Neural cell (in vitro differentiated cells): ENCODE measurements around the gene TMEM167B. TPM values are rescaled to one million over a fixed set of nuclear protein-coding genes. Genes with fewer than 3 reads are reported as not detected.

Experiments
- H2AFZ ChIP-seq: fragments of 200-600, 300-800 bp; sonication (generic), shearing (Covaris generic); 2 replicates; pipeline ENCODE4 v1.6.0; 2014; ENCODE audit warnings: low read depth, mild to moderate bottlenecking, antibody characterized with exemption, low read length, moderate library complexity
- H3F3A ChIP-seq: fragments of 200-600 bp; shearing (Covaris generic); 2 replicates; pipeline ENCODE4 v1.6.1; 2016; ENCODE audit warnings: mild to moderate bottlenecking, moderate library complexity, mixed read lengths, antibody characterized with exemption, low read length; ENCODE audit not compliant: insufficient read depth, poor library complexity, severe bottlenecking
- H3K27ac ChIP-seq: fragments of 200-600, 300-800 bp; sonication (generic), shearing (Covaris generic); 2 replicates; pipeline ENCODE4 v1.5.1; 2014; ENCODE audit warnings: mild to moderate bottlenecking, low read length, moderate library complexity
- H3K27me3 ChIP-seq: fragments of 300-800, 200-600 bp; sonication (generic), shearing (Covaris generic); 2 replicates; pipeline ENCODE4 v1.6.0; 2014; ENCODE audit warnings: mild to moderate bottlenecking, low read depth, low read length, moderate library complexity; ENCODE audit not compliant: insufficient read depth
- H3K36me3 ChIP-seq: fragments of 300-800, 200-600 bp; sonication (generic), shearing (Covaris generic); 2 replicates; pipeline ENCODE4 v1.5.1; 2014; ENCODE audit warnings: mild to moderate bottlenecking, antibody characterized with exemption, low read length, moderate library complexity; ENCODE audit not compliant: insufficient read depth
- H3K4me2 ChIP-seq: fragments of 300-800, 200-600 bp; sonication (generic), shearing (Covaris generic); 2 replicates; pipeline ENCODE4 v1.6.0; 2014; ENCODE audit warnings: mild to moderate bottlenecking, low read length
- H3K4me3 ChIP-seq: fragments of 300-800, 200-600 bp; sonication (generic), shearing (Covaris generic); 2 replicates; pipeline ENCODE4 v1.5.1; 2014; ENCODE audit warnings: mild to moderate bottlenecking, low read length, moderate library complexity
- H3K79me2 ChIP-seq: fragments of 200-600 bp; shearing (Covaris generic); replicated peaks from 2 replicates; pipeline ENCODE4 v1.6.0; 2014; ENCODE audit warnings: mild to moderate bottlenecking, low read length, moderate library complexity; ENCODE audit not compliant: insufficient read depth
- H3K9ac ChIP-seq: fragments of 300-800, 200-600 bp; sonication (generic), shearing (Covaris generic); 2 replicates; pipeline ENCODE4 v1.6.1; 2016; ENCODE audit warnings: mild to moderate bottlenecking, low read length, mixed read lengths
- H3K9me2 ChIP-seq: fragments of 200-600 bp; shearing (Covaris generic); 2 replicates; pipeline ENCODE4 v1.6.1; 2016; ENCODE audit warnings: mild to moderate bottlenecking, low read length, mixed read lengths; ENCODE audit not compliant: insufficient read depth
- H3K9me3 ChIP-seq: fragments of 200-600, 300-800 bp; sonication (generic), shearing (Covaris generic); 2 replicates; pipeline ENCODE4 v1.6.1; 2016; ENCODE audit warnings: mild to moderate bottlenecking, mixed run types, low read length, moderate library complexity, mixed read lengths
- H4K20me1 ChIP-seq: fragments of 200-600 bp; shearing (Covaris generic); 2 replicates; pipeline ENCODE4 v1.6.1; 2016; ENCODE audit warnings: mild to moderate bottlenecking, mixed run types; ENCODE audit not compliant: insufficient read depth
- EP300 ChIP-seq: fragments of 450-650 bp; conservative IDR thresholded peaks from 2 replicates; pipeline ENCODE4 v1.6.1; 2014; ENCODE audit warnings: antibody characterized with exemption, mild to moderate bottlenecking, moderate library complexity; ENCODE audit not compliant: poor library complexity, severe bottlenecking
- EZH2 ChIP-seq: fragments of 200-600, 300-800 bp; shearing (Covaris generic), sonication (generic); IDR thresholded peaks from 2 replicates; pipeline ENCODE4 v1.6.1; 2014; ENCODE audit warnings: antibody characterized with exemption, low read length, borderline replicate concordance, mild to moderate bottlenecking; ENCODE audit not compliant: insufficient read depth, poor library complexity, severe bottlenecking
- MXI1 ChIP-seq: fragments of 450-650 bp; conservative IDR thresholded peaks from 2 replicates; pipeline ENCODE4 v1.6.1; 2014; ENCODE audit warnings: antibody characterized with exemption, mild to moderate bottlenecking; ENCODE audit not compliant: poor library complexity, severe bottlenecking
- POLR2AphosphoS5 ChIP-seq: IDR thresholded peaks from 2 replicates; pipeline ENCODE4 v1.6.1; 2012
- RAD21 ChIP-seq: fragments of 450-650 bp; conservative IDR thresholded peaks from 2 replicates; pipeline ENCODE4 v1.6.1; 2014; ENCODE audit warnings: antibody characterized with exemption, mild to moderate bottlenecking, moderate library complexity
- REST ChIP-seq: IDR thresholded peaks from 2 replicates; pipeline ENCODE4 v1.6.1; 2012; ENCODE audit warnings: borderline replicate concordance
- SMC3 ChIP-seq: fragments of 450-650 bp; conservative IDR thresholded peaks from 2 replicates; pipeline ENCODE4 v1.6.1; 2014; ENCODE audit warnings: antibody characterized with exemption, mild to moderate bottlenecking, moderate library complexity; ENCODE audit not compliant: poor library complexity
- TAF1 ChIP-seq: IDR thresholded peaks from 2 replicates; pipeline ENCODE4 v1.6.1; 2012; ENCODE audit warnings: low read depth
- polyA plus RNA-seq: library from polyadenylated mRNA; depleted of rRNA; stranded (reverse); fragments of >200 nt; gene quantifications from 2 replicates; pipeline ENCODE4 v1.2.3, GENCODE V29; 2014
- TF ChIP-seq, protein P1 (sequence below): fragments of 450-650 bp; IDR thresholded peaks from 2 replicates; pipeline ENCODE4 v1.5.1; 2014; ENCODE audit warnings: antibody characterized with exemption, mild to moderate bottlenecking, moderate library complexity; ENCODE audit not compliant: poor library complexity, severe bottlenecking

TMEM167B gene
- polyA plus RNA-seq, 1 donor from 2014 or later: 53.9 TPM

- H3K27me3 ChIP-seq: no peaks in the 10 kb centered on the region
- no peak overlapping the region for H3K4me2 ChIP-seq
- no peak overlapping the region for H3K27ac ChIP-seq
- H3K9me3 ChIP-seq: no peaks in the 10 kb centered on the region
- H2AFZ ChIP-seq: no peak overlapping the region
- no peaks in the 10 kb centered on the region for H3K36me3 ChIP-seq
- H3K79me2 ChIP-seq: no peaks in the 10 kb centered on the region
- no peak overlapping the region for H3K9ac ChIP-seq
- no peaks in the 10 kb centered on the region for H3F3A ChIP-seq
- TF ChIP-seq POLR2AphosphoS5: no peak
- TF ChIP-seq TAF1: no peak
- TF ChIP-seq, protein P1, sequence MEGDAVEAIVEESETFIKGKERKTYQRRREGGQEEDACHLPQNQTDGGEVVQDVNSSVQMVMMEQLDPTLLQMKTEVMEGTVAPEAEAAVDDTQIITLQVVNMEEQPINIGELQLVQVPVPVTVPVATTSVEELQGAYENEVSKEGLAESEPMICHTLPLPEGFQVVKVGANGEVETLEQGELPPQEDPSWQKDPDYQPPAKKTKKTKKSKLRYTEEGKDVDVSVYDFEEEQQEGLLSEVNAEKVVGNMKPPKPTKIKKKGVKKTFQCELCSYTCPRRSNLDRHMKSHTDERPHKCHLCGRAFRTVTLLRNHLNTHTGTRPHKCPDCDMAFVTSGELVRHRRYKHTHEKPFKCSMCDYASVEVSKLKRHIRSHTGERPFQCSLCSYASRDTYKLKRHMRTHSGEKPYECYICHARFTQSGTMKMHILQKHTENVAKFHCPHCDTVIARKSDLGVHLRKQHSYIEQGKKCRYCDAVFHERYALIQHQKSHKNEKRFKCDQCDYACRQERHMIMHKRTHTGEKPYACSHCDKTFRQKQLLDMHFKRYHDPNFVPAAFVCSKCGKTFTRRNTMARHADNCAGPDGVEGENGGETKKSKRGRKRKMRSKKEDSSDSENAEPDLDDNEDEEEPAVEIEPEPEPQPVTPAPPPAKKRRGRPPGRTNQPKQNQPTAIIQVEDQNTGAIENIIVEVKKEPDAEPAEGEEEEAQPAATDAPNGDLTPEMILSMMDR: no peak
- TF ChIP-seq EZH2: no peak
- TF ChIP-seq REST: no peak
- no peak for TF ChIP-seq MXI1
- no peak for TF ChIP-seq RAD21
- no peak for TF ChIP-seq EP300
- H3K9me2 ChIP-seq: no peaks in the 10 kb centered on the region
- H4K20me1 ChIP-seq: no peaks in the 10 kb centered on the region
- H3K4me3 ChIP-seq: no peak overlapping the region
Observed at GRCh38 chr1:109084563-109085517, 5.7 kb upstream of the TMEM167B start.

DNA sequence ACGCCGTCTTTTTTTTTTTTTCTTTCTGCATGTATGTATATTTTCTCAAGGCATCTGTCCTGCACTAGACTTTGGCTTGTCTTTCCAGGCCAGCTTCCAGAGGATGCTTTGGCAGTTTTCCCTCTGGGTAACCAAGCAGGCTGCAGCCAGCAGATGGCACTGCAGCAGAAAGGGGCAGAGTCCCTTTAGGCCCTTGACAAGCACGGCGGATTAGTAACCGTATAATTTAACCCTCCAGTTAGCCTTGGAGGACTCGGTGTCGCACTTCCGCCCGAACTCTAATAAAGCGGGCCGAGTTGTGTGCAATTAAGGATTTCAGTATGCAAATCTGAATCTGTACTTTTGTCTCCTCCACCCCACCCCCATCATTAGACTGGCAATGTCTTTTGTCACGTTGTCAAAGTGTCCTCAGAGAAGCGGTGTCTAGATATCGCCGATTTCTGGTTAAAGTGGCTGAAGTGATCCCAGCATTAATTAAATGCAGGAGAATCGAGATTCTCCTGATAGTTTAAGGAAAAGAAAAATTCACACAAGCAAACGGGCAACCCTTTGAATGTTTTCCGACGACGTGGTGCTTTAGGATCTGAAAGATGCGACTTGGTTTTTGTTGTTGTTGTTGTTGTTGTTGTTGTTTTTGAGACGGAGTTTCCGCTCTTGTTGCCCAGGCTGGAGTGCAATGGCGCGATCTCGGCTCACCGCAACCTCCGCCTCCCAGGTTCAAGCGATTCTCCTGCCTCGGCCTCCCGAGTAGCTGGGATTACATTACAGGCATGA lies 1.1 kb upstream of the TMEM167B start:
- Histone ChIP-seq H3K9ac (no peak overlapping the region), H3K79me2 (peaks cover 21% of the 10 kb centered on the region), H3F3A (no peaks in the 10 kb centered on the region), H3K27ac (no peak overlapping the region), H3K4me3 (peak overlapping the region; percentile 98), H3K4me2 (no peak overlapping the region), H4K20me1 (no peaks in the 10 kb centered on the region), H2AFZ (no peak overlapping the region), H3K9me3 (no peaks in the 10 kb centered on the region), H3K36me3 (no peaks in the 10 kb centered on the region), H3K27me3 (no peaks in the 10 kb centered on the region), H3K9me2 (no peaks in the 10 kb centered on the region)
- TF ChIP-seq SMC3 (no peak), EZH2 (no peak)
